PFSK-1 (cell line): Measurements from ENCODE around the gene UCN3.

ENCODE experiments used
- FOXP2 ChIP-seq: optimal IDR thresholded peaks from 2 replicates; pipeline ENCODE3; 2011; ENCODE audit warnings: borderline replicate concordance, control low read depth, inconsistent platforms; ENCODE audit not compliant: insufficient read depth; ENCODE audit errors: extremely low read length, extremely low read depth
- POLR2AphosphoS5 ChIP-seq: IDR thresholded peaks from 2 replicates; pipeline ENCODE4 v1.6.1; 2012; ENCODE audit warnings: low read depth, mild to moderate bottlenecking, control low read depth, low read length, moderate library complexity
- REST ChIP-seq, 2 experiments: IDR thresholded peaks; 2 replicates each; pipeline versions ENCODE4 v1.6.1 to v1.8.0; 2011 to 2012; ENCODE audit warnings: low read depth in 2 of 2, low read length in 2 of 2, control low read depth in 1 of 2, inconsistent platforms in 1 of 2, mild to moderate bottlenecking in 1 of 2, moderate library complexity in 1 of 2; ENCODE audit not compliant: insufficient read depth in 1 of 2
- SIN3A ChIP-seq: IDR thresholded peaks from 2 replicates; pipeline ENCODE4 v1.6.1; 2012; ENCODE audit warnings: mild to moderate bottlenecking, low read length, moderate library complexity, borderline replicate concordance; ENCODE audit not compliant: insufficient read depth
- TAF1 ChIP-seq: IDR thresholded peaks from 2 replicates; pipeline ENCODE4 v1.6.1; 2012; ENCODE audit warnings: low read length, control low read depth, borderline replicate concordance; ENCODE audit not compliant: insufficient read depth

UCN3 gene

GRCh38 chr10:5354068-5354467 is 10.7 kb upstream of the UCN3 start:
- TF ChIP-seq SIN3A = no peak
- no peak for TF ChIP-seq TAF1
- no peak for TF ChIP-seq POLR2AphosphoS5
- TF ChIP-seq FOXP2 = no peak
- TF ChIP-seq REST (IDR thresholded peaks at IDR 0.05; ENCODE audit: insufficient read depth in 1 of 2, low read depth in 2 of 2, low read length in 2 of 2) = no peak

- TF ChIP-seq FOXP2 (no peak), REST (IDR thresholded peaks at IDR 0.05; ENCODE audit: insufficient read depth in 1 of 2, low read depth in 2 of 2, low read length in 2 of 2) (no peak), POLR2AphosphoS5 (no peak), SIN3A (no peak), TAF1 (no peak)
Observed at GRCh38 chr10:5355594-5356301, 9.0 kb upstream of the UCN3 start.

- TF ChIP-seq FOXP2 (no peak), TAF1 (no peak), REST (IDR thresholded peaks at IDR 0.05; ENCODE audit: insufficient read depth in 1 of 2, low read depth in 2 of 2, low read length in 2 of 2) (no peak), POLR2AphosphoS5 (no peak), SIN3A (no peak)
Observed at GRCh38 chr10:5356302-5356763, 8.4 kb upstream of the UCN3 start.

DNA sequence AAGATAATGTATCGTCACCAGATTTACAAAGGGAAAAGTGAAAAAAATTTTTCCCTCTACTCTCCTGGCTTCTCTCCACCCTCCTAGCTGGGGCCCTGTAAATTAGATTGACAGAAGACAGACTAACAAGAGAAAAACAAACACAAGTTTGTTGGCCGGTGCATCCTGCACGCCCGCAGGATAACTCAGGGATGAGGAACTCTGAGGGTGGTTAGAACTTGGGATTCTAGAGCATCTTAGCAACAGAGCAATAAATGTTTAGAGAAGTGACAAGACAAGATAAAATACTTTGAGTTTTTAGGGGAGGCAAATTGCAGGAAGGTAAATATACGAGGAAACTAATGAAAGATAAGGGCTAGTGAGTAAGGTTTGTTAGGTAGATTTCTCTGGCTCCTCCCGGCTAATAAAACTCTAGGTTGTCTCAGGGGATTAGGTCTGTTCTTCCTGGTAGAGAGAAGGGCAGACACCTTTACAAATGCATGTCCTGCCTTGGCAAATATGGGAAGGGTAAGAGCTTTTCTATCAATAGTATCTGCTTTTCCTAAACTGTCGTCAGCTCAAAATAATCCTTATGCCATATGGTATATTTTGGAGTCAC is 4.3 kb upstream of the UCN3 start:
- TF ChIP-seq POLR2AphosphoS5 (no peak), SIN3A (no peak), FOXP2 (no peak), TAF1 (no peak), REST (IDR thresholded peaks at IDR 0.05; ENCODE audit: insufficient read depth in 1 of 2, low read depth in 2 of 2, low read length in 2 of 2) (no peak)
